ENCODE results near the gene LIN9.

The LIN9 gene

GRCh38 chr1:226187019-226187322 is 122.0 kb downstream of the LIN9 start:
- Histone ChIP-seq H3K27me3 (ENCODE audit: insufficient read depth, poor library complexity, severe bottlenecking) (no peaks in the 10 kb centered on the region), H3K36me3 (ENCODE audit: low read depth) (no peaks in the 10 kb centered on the region), H3K27ac (ENCODE audit: poor library complexity, severe bottlenecking) (peak overlapping the region; percentile 63), H3K4me3 (ENCODE audit: severe bottlenecking) (peak overlapping the region; percentile 93), H3K4me1 (ENCODE audit: insufficient read depth, poor library complexity, severe bottlenecking) (peaks cover 4% of the 10 kb centered on the region), H3K9me3 (ENCODE audit: severe bottlenecking) (no peaks in the 10 kb centered on the region)
- DNase-seq (ENCODE audit: low spot score) (no peak), ATAC-seq (ENCODE audit: low read depth) (no peak)
- TF ChIP-seq CTCF (IDR thresholded peaks at IDR 0.05; ENCODE audit: poor library complexity, severe bottlenecking) = no peak

- H3K4me1 ChIP-seq (ENCODE audit: insufficient read depth, poor library complexity, severe bottlenecking) = peaks cover 4% of the 10 kb centered on the region
- DNase-seq (ENCODE audit: low spot score) = peak; percentile 69
- TF ChIP-seq CTCF (IDR thresholded peaks at IDR 0.05; ENCODE audit: poor library complexity, severe bottlenecking) = no peak
- H3K36me3 ChIP-seq (ENCODE audit: low read depth) = no peaks in the 10 kb centered on the region; the same call in 1 of the 2 replicates
- H3K4me3 ChIP-seq (ENCODE audit: severe bottlenecking) = peak within 1 kb of the TSS; percentile 93
- no peaks in the 10 kb centered on the region for H3K27me3 ChIP-seq (ENCODE audit: insufficient read depth, poor library complexity, severe bottlenecking)
- ATAC-seq (ENCODE audit: low read depth) = peak; percentile 91
- H3K9me3 ChIP-seq (ENCODE audit: severe bottlenecking) = no peaks in the 10 kb centered on the region
- peak within 1 kb of the TSS; percentile 63 for H3K27ac ChIP-seq (ENCODE audit: poor library complexity, severe bottlenecking)
Observed at GRCh38 chr1:226186124-226187018, 122.6 kb downstream of the LIN9 start, which contains the start of gene ACBD3. Gene ACBD3, minus strand, starts transcription at chr1:226186741. Its CDS starts 66 bp downstream, at chr1:226186675.

- TF ChIP-seq CTCF (IDR thresholded peaks at IDR 0.05; ENCODE audit: poor library complexity, severe bottlenecking) = no peak
- Histone ChIP-seq H3K36me3 (ENCODE audit: low read depth) (no peaks in the 10 kb centered on the region; the same call in 1 of the 2 replicates), H3K4me1 (ENCODE audit: insufficient read depth, poor library complexity, severe bottlenecking) (peaks cover 4% of the 10 kb centered on the region), H3K9me3 (ENCODE audit: severe bottlenecking) (no peaks in the 10 kb centered on the region), H3K4me3 (ENCODE audit: severe bottlenecking) (peak overlapping the region; percentile 93), H3K27ac (ENCODE audit: poor library complexity, severe bottlenecking) (peak overlapping the region; percentile 63), H3K27me3 (ENCODE audit: insufficient read depth, poor library complexity, severe bottlenecking) (no peaks in the 10 kb centered on the region)
- no peak for ATAC-seq (ENCODE audit: low read depth)
- no peak for DNase-seq (ENCODE audit: low spot score)
Observed at GRCh38 chr1:226185141-226186036, 123.6 kb downstream of the LIN9 start.

- TF ChIP-seq CTCF (IDR thresholded peaks at IDR 0.05; ENCODE audit: poor library complexity, severe bottlenecking) = peak; percentile 29
- H3K36me3 ChIP-seq (ENCODE audit: low read depth) = no peaks in the 10 kb centered on the region; the same call in 1 of the 2 replicates
- peaks cover 4% of the 10 kb centered on the region for H3K4me1 ChIP-seq (ENCODE audit: insufficient read depth, poor library complexity, severe bottlenecking)
- H3K27ac ChIP-seq (ENCODE audit: poor library complexity, severe bottlenecking) = no peak overlapping the region
- DNase-seq (ENCODE audit: low spot score) (no peak), ATAC-seq (ENCODE audit: low read depth) (no peak)
- no peak overlapping the region for H3K4me3 ChIP-seq (ENCODE audit: severe bottlenecking)
- no peaks in the 10 kb centered on the region for H3K9me3 ChIP-seq (ENCODE audit: severe bottlenecking)
- H3K27me3 ChIP-seq (ENCODE audit: insufficient read depth, poor library complexity, severe bottlenecking) = no peaks in the 10 kb centered on the region
Observed at GRCh38 chr1:226181996-226182714, 126.8 kb downstream of the LIN9 start.

Data from RWPE2 (cell line).